ENCODE results near the gene GLUD1.
"Not testable (repeated sequence)": the region's sequence is repeated elsewhere in the genome, so short reads cannot be mapped to it uniquely, and the experiment has no call there.

Gene GLUD1

GRCh38 chr10:87089746-87090145 is 4.9 kb downstream of the GLUD1 start:
- DNase-seq = no peak

- DNase-seq = no peak
These were observed 9.1 kb downstream of the GLUD1 start for GRCh38 chr10:87085537-87085936.

DNA sequence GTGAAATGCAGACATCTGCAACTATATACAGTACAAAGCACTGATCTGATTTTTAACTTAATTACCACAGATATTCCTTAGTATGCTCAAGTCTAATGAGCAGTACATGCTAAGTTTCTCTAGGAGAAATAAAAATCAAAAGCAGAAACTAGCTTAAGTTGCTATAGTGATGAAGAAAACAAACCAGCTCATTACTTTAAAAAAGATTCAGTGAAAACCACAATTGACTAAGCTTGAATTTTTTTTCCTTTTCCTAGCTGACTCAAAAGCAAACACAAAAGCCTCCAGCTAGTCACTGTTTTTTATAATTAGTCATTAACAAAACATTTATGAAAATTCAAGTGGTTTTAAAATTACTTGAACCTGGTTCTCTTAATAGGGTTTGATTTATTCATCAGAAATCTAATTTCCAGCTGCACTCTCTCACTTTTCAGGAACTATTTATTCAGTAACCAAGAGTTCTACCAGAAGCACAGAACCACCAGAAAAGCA is 10.3 kb downstream of the GLUD1 start:
- not testable (repeated sequence) for DNase-seq

DNA sequence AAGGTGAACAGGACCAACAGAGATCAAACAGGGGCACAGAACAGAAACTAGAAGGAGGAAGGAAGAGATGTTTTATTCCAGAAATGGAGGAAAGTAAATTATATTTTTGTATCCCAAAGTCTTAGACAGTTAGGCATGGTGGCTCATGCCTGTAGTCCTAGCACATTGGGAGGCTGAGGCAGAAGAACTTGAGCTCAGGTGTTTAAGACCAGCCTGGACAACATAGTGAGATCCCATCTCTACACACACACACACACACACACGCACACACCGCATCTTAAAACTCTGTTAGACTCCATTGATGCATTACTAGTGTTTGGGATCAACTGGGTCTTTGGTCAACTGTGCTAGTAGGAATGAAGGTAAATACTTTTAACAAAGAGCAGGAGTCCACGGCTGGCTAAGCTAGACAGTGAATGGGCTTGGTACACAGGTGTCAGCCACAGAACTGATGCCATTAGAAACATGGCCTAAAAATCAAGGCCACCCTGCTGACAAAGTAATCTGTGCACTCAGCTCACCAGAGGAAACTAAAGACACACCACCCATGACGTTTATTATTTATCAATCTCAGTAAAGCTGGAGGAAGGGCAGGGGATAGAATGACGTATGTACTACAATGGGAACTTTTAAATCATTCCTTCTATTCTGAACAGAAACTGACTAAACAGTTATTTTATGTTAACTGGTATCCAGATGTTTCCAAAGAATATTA is 10.9 kb downstream of the GLUD1 start:
- DNase-seq = not testable (repeated sequence)

DNA sequence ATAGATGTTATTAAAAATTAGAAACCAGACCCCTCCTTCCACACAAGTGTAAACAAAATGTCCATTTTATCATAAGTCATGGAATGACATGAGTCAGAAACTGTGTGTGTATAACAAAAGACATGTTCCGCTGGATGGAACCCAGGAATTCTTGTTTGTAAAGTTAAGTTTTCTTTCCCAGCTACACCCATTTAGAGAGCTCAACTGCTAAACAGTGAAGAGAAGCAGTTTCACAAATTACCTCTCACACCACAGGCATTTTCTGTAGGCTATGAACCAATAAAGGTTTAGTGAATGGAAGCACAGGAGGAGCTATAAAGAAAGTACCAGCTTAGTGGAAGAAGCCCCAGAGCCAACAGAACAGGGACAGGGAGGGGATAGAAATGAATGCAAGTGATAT is 12.4 kb downstream of the GLUD1 start:
- not testable (repeated sequence) for DNase-seq

- DNase-seq = not testable (repeated sequence)
These were observed 13.1 kb downstream of the GLUD1 start for GRCh38 chr10:87081574-87081973.

DNA sequence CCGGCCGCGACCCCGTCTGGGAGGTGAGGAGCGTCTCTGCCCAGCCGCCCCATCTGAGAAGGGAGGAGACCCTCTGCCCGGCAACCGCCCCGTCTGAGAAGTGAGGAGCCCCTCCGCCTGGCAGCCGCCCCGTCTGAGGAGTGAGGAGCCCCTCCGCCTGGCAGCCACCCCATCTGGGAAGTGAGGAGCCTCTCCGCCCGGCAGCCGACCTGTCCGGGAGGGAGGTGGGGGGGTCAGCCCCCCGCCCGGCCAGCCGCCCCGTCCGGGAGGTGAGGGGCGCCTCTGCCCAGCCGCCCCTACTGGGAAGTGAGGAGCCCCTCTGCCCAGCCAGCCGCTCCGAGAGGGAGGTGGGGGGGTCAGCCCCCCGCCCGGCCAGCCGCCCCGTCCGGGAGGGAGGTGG is 14.0 kb downstream of the GLUD1 start:
- DNase-seq = not testable (repeated sequence)

- no peak for DNase-seq
These were observed 15.4 kb downstream of the GLUD1 start for GRCh38 chr10:87079106-87079836.

DNA sequence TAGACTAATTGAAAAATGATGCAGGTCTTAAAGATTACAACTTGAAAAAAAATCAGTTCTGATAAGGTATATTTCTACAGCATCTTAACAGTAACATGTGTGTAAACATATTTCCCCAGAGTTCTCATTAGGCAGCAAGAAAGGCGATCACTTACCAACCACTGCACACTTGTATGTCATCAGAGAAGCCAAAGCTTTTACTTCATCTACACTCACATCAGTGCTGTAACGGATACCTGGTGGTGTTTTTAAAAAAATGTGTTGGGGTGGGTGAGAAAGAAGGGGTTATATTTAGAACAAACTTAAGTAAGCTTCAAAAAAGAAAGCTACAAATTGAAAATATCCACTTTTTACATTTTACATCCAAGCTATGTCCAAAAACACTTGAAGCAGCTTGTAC is 18.2 kb downstream of the GLUD1 start:
- not testable (repeated sequence) for DNase-seq

DNA sequence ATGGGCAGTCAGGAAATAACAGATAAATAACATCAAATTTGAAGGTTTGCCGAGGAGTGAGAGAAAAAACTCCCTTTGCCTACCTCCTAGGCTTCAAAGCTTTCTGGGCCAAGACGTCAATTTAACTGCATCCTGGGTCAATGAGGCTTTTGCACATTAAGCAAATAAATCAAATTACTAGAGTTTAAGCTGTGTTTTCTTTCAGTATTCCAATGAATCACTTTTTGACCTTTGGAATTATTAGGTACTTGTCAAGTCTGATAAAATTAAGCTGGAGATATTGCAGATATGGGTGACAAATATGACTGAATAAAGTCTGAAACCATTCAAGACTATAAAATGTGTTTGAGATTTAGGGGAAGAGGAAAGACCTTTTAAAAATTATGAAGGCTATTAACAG is 22.2 kb downstream of the GLUD1 start:
- no peak for DNase-seq

GRCh38 chr10:87068281-87068680 is 26.4 kb downstream of the GLUD1 start:
- no peak for DNase-seq

DNA sequence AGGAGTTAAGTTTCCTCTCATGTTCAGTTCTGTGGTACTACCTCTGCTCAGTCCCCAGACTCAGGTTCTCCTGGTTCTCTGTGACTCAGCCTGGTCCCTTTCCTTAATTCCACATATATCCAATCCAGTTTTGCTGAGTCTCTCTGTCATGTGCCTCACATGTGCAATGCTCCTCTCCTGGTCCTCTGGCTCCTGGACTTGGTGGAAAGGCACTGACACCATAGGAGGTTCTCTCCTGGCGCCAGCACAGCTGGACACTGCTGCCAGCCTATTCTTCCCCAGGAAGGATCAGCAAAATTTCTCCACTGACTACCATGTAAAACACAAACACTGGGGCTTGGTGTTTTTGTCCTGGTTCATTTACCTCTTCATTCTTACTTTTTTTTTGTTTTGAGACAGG is 27.8 kb downstream of the GLUD1 start:
- DNase-seq = no peak

- no peak for DNase-seq
These were observed 28.5 kb downstream of the GLUD1 start for GRCh38 chr10:87066178-87066577.

GRCh38 chr10:87064651-87065050 is 30.0 kb downstream of the GLUD1 start:
- no peak for DNase-seq

GRCh38 chr10:87060280-87060928 is 34.2 kb downstream of the GLUD1 start:
- no peak for DNase-seq

DNA sequence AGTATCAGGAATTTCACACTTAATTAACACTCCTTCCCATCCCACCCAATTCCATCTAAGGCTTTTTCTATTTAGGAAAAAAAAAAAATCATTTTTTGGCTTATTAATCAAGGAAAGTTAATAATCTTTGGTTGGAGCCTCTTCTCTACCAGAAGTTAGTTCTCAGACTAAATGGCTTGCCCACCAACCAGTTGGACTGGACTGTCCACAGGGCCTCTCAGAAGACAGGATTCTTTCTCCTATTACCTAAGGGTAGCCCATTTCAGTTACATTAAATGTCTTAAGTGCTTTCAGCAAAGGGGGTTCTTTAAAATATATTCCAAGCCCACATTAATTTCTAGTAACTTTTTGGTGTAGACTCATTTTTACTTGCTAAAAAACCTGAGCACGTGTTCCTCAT is 35.2 kb downstream of the GLUD1 start:
- DNase-seq = no peak

DNA sequence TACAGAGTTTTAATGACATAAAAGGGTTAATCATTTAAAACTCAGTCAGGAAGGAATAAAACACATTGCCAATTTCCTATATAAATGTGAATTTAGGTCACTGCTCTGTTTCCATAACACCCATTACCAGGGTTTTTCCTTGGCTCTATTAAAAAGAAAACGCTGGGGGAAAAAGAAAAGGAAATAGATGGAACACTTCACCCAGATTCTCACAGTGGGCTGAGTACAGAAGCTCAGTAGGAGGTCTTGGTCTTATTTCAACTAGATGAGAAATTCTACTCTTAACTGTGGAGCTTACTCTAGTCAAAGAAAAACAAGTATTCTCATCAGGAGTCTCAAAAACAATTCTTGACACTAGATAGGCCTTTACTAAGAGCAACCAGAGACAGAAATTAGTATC is 36.5 kb downstream of the GLUD1 start:
- no peak for DNase-seq

DNA sequence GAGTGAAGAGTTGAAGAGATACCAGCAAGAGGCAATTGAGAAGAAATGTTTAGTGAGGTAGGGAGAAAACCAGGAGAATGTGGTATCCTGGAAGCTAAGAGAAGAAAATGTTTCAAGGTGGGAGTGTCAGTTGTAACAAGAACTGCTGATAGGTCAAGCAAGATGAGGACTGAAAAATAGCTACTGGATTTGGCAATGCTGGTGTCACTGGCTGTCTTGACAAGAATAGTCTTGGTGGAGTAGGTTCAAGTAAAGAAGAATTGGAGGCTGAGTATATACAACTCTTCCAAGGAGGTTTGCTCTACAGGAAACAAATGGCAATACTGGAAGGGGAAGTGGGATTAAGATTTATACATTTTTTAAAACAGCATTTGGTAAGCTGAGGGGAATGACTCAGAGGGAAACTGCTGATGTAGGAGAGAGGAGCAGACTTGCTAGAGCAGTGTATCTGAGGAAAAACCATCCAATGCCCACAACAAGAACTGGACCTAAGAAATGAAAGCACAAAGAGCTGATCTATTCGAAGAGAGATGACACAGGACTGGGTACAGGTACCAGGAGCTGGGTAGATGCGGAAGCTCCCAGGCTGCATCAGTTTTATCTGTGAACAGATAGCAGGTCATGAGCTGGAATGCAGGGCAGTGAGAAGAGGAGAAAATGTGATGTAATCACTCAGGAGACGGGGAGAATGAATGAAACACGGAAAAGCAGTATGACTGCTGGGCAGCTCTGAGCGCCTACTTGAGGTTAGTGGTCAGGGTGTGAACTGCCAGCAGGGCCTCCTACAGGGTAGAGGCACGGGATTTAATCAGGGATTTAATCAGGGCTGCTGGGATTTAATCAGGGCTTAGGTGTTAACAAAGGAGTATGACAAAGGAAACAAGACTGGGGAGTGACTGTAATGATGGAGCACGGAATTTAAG is 40.0 kb downstream of the GLUD1 start:
- no peak for DNase-seq

GRCh38 chr10:87053577-87054181 is 41.0 kb downstream of the GLUD1 start:
- DNase-seq = no peak

DNA sequence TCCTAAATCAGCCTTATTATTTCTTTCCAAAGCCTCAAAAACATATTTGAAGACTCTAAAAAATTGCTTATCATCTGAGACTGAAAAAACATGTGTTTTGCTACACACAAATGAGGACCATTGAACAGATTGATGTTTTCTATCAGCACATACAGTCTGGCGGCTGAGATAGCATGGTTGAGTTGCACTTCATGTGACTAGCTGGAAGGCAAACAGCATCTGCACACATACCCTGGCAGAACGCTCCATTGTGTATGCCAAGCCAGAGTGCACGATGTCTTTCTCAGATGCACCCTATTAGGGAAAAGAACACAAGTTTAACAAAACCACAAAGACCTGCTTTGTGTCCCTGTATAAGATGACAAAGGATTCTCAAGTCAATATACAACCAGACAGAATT is 41.5 kb downstream of the GLUD1 start:
- DNase-seq = no peak

GRCh38 chr10:87045434-87045938 is 49.2 kb downstream of the GLUD1 start:
- no peak for DNase-seq

DNA sequence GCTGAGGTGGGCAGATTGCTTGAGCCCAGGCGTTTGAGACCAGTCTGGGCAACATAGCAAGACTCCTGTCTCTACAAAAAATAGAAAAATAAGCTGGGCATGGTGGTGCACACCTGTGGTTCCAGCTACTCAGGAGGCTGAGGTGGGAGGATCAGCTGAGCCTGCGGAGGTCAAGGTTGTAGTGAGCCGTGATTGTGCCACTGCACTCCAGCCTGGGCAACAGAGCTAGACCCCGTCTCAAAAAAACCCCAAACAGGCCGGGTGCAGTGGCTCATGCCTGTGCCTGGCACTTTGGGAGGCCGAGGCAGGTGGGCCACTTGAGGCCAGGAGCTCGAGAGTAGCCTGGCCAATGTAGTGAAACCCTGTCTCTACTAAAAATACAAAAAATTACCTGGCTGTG is 51.1 kb downstream of the GLUD1 start:
- not testable (repeated sequence) for DNase-seq

Measured in activated T-cell treated with anti-CD3 and anti-CD28 coated beads, Interleukin-2, amount 50 U/mL, for 48 hours (primary cell).